Astrocyte (in vitro differentiated cells and primary cell): ENCODE results near the gene TTLL5.

ENCODE experiments used
- CTCF ChIP-seq: IDR thresholded peaks from 2 replicates; pipeline ENCODE4 v1.5.1; 2011; ENCODE audit warnings: low read depth, mild to moderate bottlenecking, inconsistent platforms, low read length, moderate library complexity; ENCODE audit not compliant: insufficient read depth
- EZH2 ChIP-seq: IDR thresholded peaks from 2 replicates; pipeline ENCODE4 v1.6.1; 2012; ENCODE audit warnings: mild to moderate bottlenecking, low read length, inconsistent platforms; ENCODE audit not compliant: insufficient read depth

- TF ChIP-seq CTCF (no peak), EZH2 (no peak)
Measured at GRCh38 chr14:75662966-75663365, 1.9 kb downstream of the TTLL5 start.
